BE2C (cell line): ENCODE data around the gene DDAH1.

ENCODE experiments used
- DNase-seq: peaks from one replicate; pipeline ENCODE4 v3.0.0-alpha.2; 2020
- H3K27me3 ChIP-seq: fragments of 250-450 bp; sonication (Bioruptor Pico); 2 replicates; pipeline ENCODE4 v1.5.1; 2020; ENCODE audit warnings: mild to moderate bottlenecking
- H3K36me3 ChIP-seq: fragments of 250-450 bp; sonication (Bioruptor Pico); 2 replicates; pipeline ENCODE4 v1.5.1; 2020; ENCODE audit warnings: mild to moderate bottlenecking
- H3K4me1 ChIP-seq: fragments of 250-450 bp; sonication (Bioruptor Pico); 2 replicates; pipeline ENCODE4 v1.5.1; 2020
- H3K4me3 ChIP-seq: 2 replicates; pipeline ENCODE4 v1.5.1; 2011; ENCODE audit warnings: low read depth, low read length
- H3K9me3 ChIP-seq: fragments of 250-450 bp; sonication (Bioruptor Pico); 2 replicates; pipeline ENCODE4 v1.5.1; 2020
- CTCF ChIP-seq: IDR thresholded peaks from 2 replicates; pipeline ENCODE4 v1.5.1; 2012; ENCODE audit warnings: mild to moderate bottlenecking, low read depth, low read length

Gene DDAH1

GRCh38 chr1:85366391-85367170 lies 98.4 kb downstream of the DDAH1 start:
- Histone ChIP-seq H3K9me3 (no peaks in the 10 kb centered on the region), H3K27me3 (no peaks in the 10 kb centered on the region), H3K4me1 (no peaks in the 10 kb centered on the region; the same call in 1 of the 2 replicates), H3K4me3 (no peak overlapping the region), H3K36me3 (no peaks in the 10 kb centered on the region)
- no peak for DNase-seq
- no peak for TF ChIP-seq CTCF

GRCh38 chr1:85365851-85366250 lies 99.1 kb downstream of the DDAH1 start:
- no peaks in the 10 kb centered on the region for H3K9me3 ChIP-seq
- H3K4me1 ChIP-seq, result no peaks in the 10 kb centered on the region; the same call in 1 of the 2 replicates
- H3K36me3 ChIP-seq, result no peaks in the 10 kb centered on the region
- no peak for TF ChIP-seq CTCF
- DNase-seq, result no peak
- no peaks in the 10 kb centered on the region for H3K27me3 ChIP-seq
- no peak overlapping the region for H3K4me3 ChIP-seq

GRCh38 chr1:85363521-85363920 lies 101.4 kb downstream of the DDAH1 start:
- Histone ChIP-seq H3K4me1 (no peaks in the 10 kb centered on the region), H3K36me3 (no peaks in the 10 kb centered on the region), H3K9me3 (no peaks in the 10 kb centered on the region), H3K27me3 (no peaks in the 10 kb centered on the region), H3K4me3 (no peak overlapping the region)
- DNase-seq, result no peak
- no peak for TF ChIP-seq CTCF

- no peak for DNase-seq
- H3K4me1 ChIP-seq, result no peaks in the 10 kb centered on the region
- no peaks in the 10 kb centered on the region for H3K9me3 ChIP-seq
- H3K4me3 ChIP-seq, result no peak overlapping the region
- TF ChIP-seq CTCF, result no peak
- no peaks in the 10 kb centered on the region for H3K36me3 ChIP-seq
- H3K27me3 ChIP-seq, result no peaks in the 10 kb centered on the region
Observed at GRCh38 chr1:85363092-85363491, 101.9 kb downstream of the DDAH1 start.

- TF ChIP-seq CTCF, result no peak
Observed at GRCh38 chr1:85361606-85362296, 103.2 kb downstream of the DDAH1 start.

More at GRCh38 chr1:85361606-85362296, 103.2 kb downstream of the DDAH1 start:
- Histone ChIP-seq H3K36me3 (no peaks in the 10 kb centered on the region), H3K4me3 (no peak overlapping the region), H3K9me3 (no peaks in the 10 kb centered on the region), H3K4me1 (no peaks in the 10 kb centered on the region), H3K27me3 (no peaks in the 10 kb centered on the region)
- DNase-seq, result no peak
